Measurements from ENCODE around the gene NEK4. TPM values are rescaled to one million over a fixed set of nuclear protein-coding genes. Genes with fewer than 3 reads are reported as not detected.

NEK4 gene
- total RNA-seq, 1 donor from 2014 or later: 11.4 TPM

GRCh38 chr3:52752045-52752660 lies 18.6 kb downstream of the NEK4 start:
- Histone ChIP-seq H3K4me3 (no peak overlapping the region), H3K4me1 (no peaks in the 10 kb centered on the region), H3K9me3 (no peaks in the 10 kb centered on the region), H3K36me3 (peaks cover 57 to 79% of the 10 kb centered on the region in 2 donors), H3K27me3 (no peaks in the 10 kb centered on the region), H3K27ac (no peak overlapping the region)
- intact Hi-C loops (cut with DNase I): no loop called here
- no peak for TF ChIP-seq CTCF (IDR thresholded peaks at IDR 0.05)
- DNase-seq (ENCODE audit: low spot score in 2 of 2): no peak

- H3K27me3 ChIP-seq: no peaks in the 10 kb centered on the region
- H3K27ac ChIP-seq: no peak overlapping the region
- H3K9me3 ChIP-seq: no peaks in the 10 kb centered on the region
- no peaks in the 10 kb centered on the region for H3K4me1 ChIP-seq
- no peak overlapping the region for H3K4me3 ChIP-seq
- no peak for TF ChIP-seq CTCF (IDR thresholded peaks at IDR 0.05)
- peaks cover 58 to 85% of the 10 kb centered on the region in 2 donors for H3K36me3 ChIP-seq
- intact Hi-C loops (cut with DNase I): loop anchor here (2.0 to 5.0 kb wide), 2 partner anchors 191 to 329 kb away; no protein-coding TSS in a partner anchor
- DNase-seq (ENCODE audit: low spot score in 2 of 2): no peak
These were observed 27.0 kb downstream of the NEK4 start for GRCh38 chr3:52743721-52744120.

GRCh38 chr3:52743152-52743551 lies 27.6 kb downstream of the NEK4 start:
- Histone ChIP-seq H3K27ac (no peak overlapping the region), H3K4me3 (no peak overlapping the region), H3K36me3 (peaks cover 54 to 87% of the 10 kb centered on the region in 2 donors), H3K27me3 (no peaks in the 10 kb centered on the region), H3K4me1 (no peaks in the 10 kb centered on the region), H3K9me3 (no peaks in the 10 kb centered on the region)
- intact Hi-C loops (cut with DNase I): loop anchor here (2.0 to 5.0 kb wide), 2 partner anchors 192 to 329 kb away; no protein-coding TSS in a partner anchor
- TF ChIP-seq CTCF (IDR thresholded peaks at IDR 0.05): no peak
- DNase-seq (ENCODE audit: low spot score in 2 of 2): no peak

GRCh38 chr3:52742418-52743041 lies 28.2 kb downstream of the NEK4 start:
- intact Hi-C loops (cut with DNase I): loop anchor here (2.0 to 5.0 kb wide), 2 partner anchors 192 to 330 kb away; no protein-coding TSS in a partner anchor
- peak; percentile 47 to 64 (median 51) for TF ChIP-seq CTCF (IDR thresholded peaks at IDR 0.05)
- H3K27ac ChIP-seq: no peak overlapping the region
- peaks cover 58 to 89% of the 10 kb centered on the region in 2 donors for H3K36me3 ChIP-seq
- H3K9me3 ChIP-seq: no peaks in the 10 kb centered on the region
- DNase-seq (ENCODE audit: low spot score in 2 of 2): no peak
- no peak overlapping the region for H3K4me3 ChIP-seq
- no peaks in the 10 kb centered on the region for H3K27me3 ChIP-seq
- H3K4me1 ChIP-seq: no peaks in the 10 kb centered on the region

DNA sequence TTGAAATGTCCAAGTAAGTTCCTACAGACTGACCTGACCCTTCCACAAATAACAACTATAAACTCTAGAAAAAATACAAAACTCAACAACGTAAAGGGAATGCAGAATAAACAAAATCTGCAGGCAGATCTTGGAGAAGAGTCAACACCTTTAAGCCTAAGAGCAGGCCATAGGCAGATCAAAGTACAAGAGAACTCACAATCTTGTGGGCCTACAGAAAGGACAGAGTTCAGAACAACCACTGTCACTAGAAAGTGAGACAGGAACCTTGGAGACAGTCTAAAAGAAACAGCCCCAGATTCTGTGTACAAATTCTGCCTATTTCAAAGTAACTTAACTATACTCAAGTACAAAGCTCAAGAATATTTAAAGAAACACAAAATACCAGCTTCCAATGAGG lies 31.0 kb downstream of the NEK4 start:
- intact Hi-C loops (cut with DNase I): loop anchor here (5.0 kb wide), 1 partner anchor 333 kb away; no protein-coding TSS in a partner anchor
- Histone ChIP-seq H3K27me3 (no peaks in the 10 kb centered on the region), H3K36me3 (peaks cover 51 to 87% of the 10 kb centered on the region in 2 donors), H3K4me3 (no peak overlapping the region), H3K27ac (no peak overlapping the region), H3K4me1 (no peaks in the 10 kb centered on the region), H3K9me3 (no peaks in the 10 kb centered on the region)
- TF ChIP-seq CTCF (IDR thresholded peaks at IDR 0.05): no peak
- DNase-seq (ENCODE audit: low spot score in 2 of 2): no peak

Data from ascending aorta (tissue), 2 donors.